Astrocyte (in vitro differentiated cells and primary cell): ENCODE results near the gene DISP3. TPM values are rescaled to one million over a fixed set of nuclear protein-coding genes. Genes with fewer than 3 reads are reported as not detected.
A peak's percentile ranks its signal among the peaks of the same experiment; 100 is the strongest.

Experiments
- DNase-seq: peaks from one replicate; pipeline ENCODE4 v3.0.0-alpha.2; 2010; ENCODE audit warnings: low read depth
- FAIRE-seq: peaks from 2 replicates; lab custom pipeline; 2011; peaks lifted over from hg19 to GRCh38; lab: Jason Lieb, UNC
- H2AFZ ChIP-seq: 2 replicates; pipeline ENCODE4 v1.6.0; 2012; ENCODE audit warnings: low read depth, low read length, inconsistent platforms
- H3K27ac ChIP-seq: 2 replicates; pipeline ENCODE4 v1.5.1; 2011; ENCODE audit warnings: low read depth, low read length, inconsistent platforms
- H3K27me3 ChIP-seq: 2 replicates; pipeline ENCODE4 v1.6.0; 2011; ENCODE audit warnings: low read length, inconsistent platforms; ENCODE audit not compliant: insufficient read depth
- H3K36me3 ChIP-seq: 2 replicates; pipeline ENCODE4 v1.5.1; 2011; ENCODE audit warnings: low read length, inconsistent platforms; ENCODE audit not compliant: insufficient read depth
- H3K4me1 ChIP-seq: 2 replicates; pipeline ENCODE4 v1.5.1; 2011; ENCODE audit warnings: low read length, inconsistent platforms; ENCODE audit not compliant: insufficient read depth
- H3K4me2 ChIP-seq: 2 replicates; pipeline ENCODE4 v1.6.0; 2012; ENCODE audit warnings: low read length, inconsistent platforms
- H3K4me3 ChIP-seq: 2 replicates; pipeline ENCODE4 v1.5.1; 2011; ENCODE audit warnings: low read depth, mild to moderate bottlenecking, low read length, inconsistent platforms; ENCODE audit not compliant: insufficient read depth
- H3K79me2 ChIP-seq: 2 replicates; pipeline ENCODE4 v1.6.0; 2012; ENCODE audit warnings: mild to moderate bottlenecking, low read length, inconsistent platforms; ENCODE audit not compliant: insufficient read depth
- H3K9ac ChIP-seq: 2 replicates; pipeline ENCODE4 v1.6.0; 2012; ENCODE audit warnings: mild to moderate bottlenecking, low read length, inconsistent platforms
- H3K9me3 ChIP-seq: 2 replicates; pipeline ENCODE4 v1.5.1; 2012; ENCODE audit warnings: low read depth, mild to moderate bottlenecking, low read length, inconsistent platforms; ENCODE audit not compliant: insufficient read depth
- H4K20me1 ChIP-seq: 2 replicates; pipeline ENCODE4 v1.6.0; 2012; ENCODE audit warnings: low read length, inconsistent platforms; ENCODE audit not compliant: insufficient read depth
- H3K27ac Mint-ChIP-seq: one replicate; pipeline ENCODE4 v1.8.0; 2021; ENCODE audit warnings: mild to moderate bottlenecking, mixed read lengths; ENCODE audit not compliant: unreplicated experiment
- H3K27me3 Mint-ChIP-seq: one replicate; pipeline ENCODE4 v1.8.0; 2021; ENCODE audit warnings: low read depth, mixed read lengths; ENCODE audit not compliant: unreplicated experiment
- H3K36me3 Mint-ChIP-seq: one replicate; pipeline ENCODE4 v1.8.0; 2021; ENCODE audit warnings: low read depth, mixed read lengths; ENCODE audit not compliant: unreplicated experiment
- H3K4me1 Mint-ChIP-seq: one replicate; pipeline ENCODE4 v1.8.0; 2021; ENCODE audit warnings: low read depth, mixed read lengths; ENCODE audit not compliant: unreplicated experiment
- H3K4me3 Mint-ChIP-seq: one replicate; pipeline ENCODE4 v1.8.0; 2021; ENCODE audit warnings: mild to moderate bottlenecking, moderate library complexity, mixed read lengths; ENCODE audit not compliant: unreplicated experiment
- H3K9me3 Mint-ChIP-seq: one replicate; pipeline ENCODE4 v1.8.0; 2021; ENCODE audit warnings: mild to moderate bottlenecking, mixed read lengths; ENCODE audit not compliant: unreplicated experiment
- CTCF ChIP-seq: IDR thresholded peaks from 2 replicates; pipeline ENCODE4 v1.5.1; 2011; ENCODE audit warnings: low read depth, mild to moderate bottlenecking, inconsistent platforms, low read length, moderate library complexity; ENCODE audit not compliant: insufficient read depth
- EZH2 ChIP-seq: IDR thresholded peaks from 2 replicates; pipeline ENCODE4 v1.6.1; 2012; ENCODE audit warnings: mild to moderate bottlenecking, low read length, inconsistent platforms; ENCODE audit not compliant: insufficient read depth
- total RNA-seq: library from RNA; stranded (reverse); gene quantifications from 2 replicates; pipeline ENCODE4 v1.2.1, GENCODE V29; 2021

DISP3 gene
- total RNA-seq, 1 donor from 2014 or later, result 0.32 TPM

- no peaks in the 10 kb centered on the region for H3K9me3 ChIP-seq
- peaks cover 44% of the 10 kb centered on the region for H3K27me3 ChIP-seq
- no peaks in the 10 kb centered on the region for H3K36me3 ChIP-seq
- H3K4me2 ChIP-seq, result peak overlapping the region; percentile 22
- no peaks in the 10 kb centered on the region for H3K9me3 Mint-ChIP-seq
- FAIRE-seq (no peak), DNase-seq (peak; percentile 47)
- no peak overlapping the region for H3K4me3 Mint-ChIP-seq
- no peaks in the 10 kb centered on the region for H3K36me3 Mint-ChIP-seq
- no peak overlapping the region for H3K27ac Mint-ChIP-seq
- H3K4me3 ChIP-seq, result no peak overlapping the region
- peaks cover 9% of the 10 kb centered on the region for H3K4me1 Mint-ChIP-seq
- peaks cover 9% of the 10 kb centered on the region for H3K4me1 ChIP-seq
- H4K20me1 ChIP-seq, result no peaks in the 10 kb centered on the region
- TF ChIP-seq CTCF, result no peak
- TF ChIP-seq EZH2, result no peak
- peaks cover 32% of the 10 kb centered on the region for H3K27me3 Mint-ChIP-seq
- H3K79me2 ChIP-seq, result no peaks in the 10 kb centered on the region
- no peak overlapping the region for H2AFZ ChIP-seq
- no peak overlapping the region for H3K9ac ChIP-seq
- no peak overlapping the region for H3K27ac ChIP-seq
Measured at GRCh38 chr1:11568687-11569086, 89.7 kb downstream of the DISP3 start.

- TF ChIP-seq CTCF (no peak), EZH2 (no peak)
- H3K27me3 Mint-ChIP-seq, result peaks cover 33% of the 10 kb centered on the region
- H3K4me3 Mint-ChIP-seq, result no peak overlapping the region
Measured at GRCh38 chr1:11569551-11569950, 90.6 kb downstream of the DISP3 start.

GRCh38 chr1:11569954-11570353 lies 91.0 kb downstream of the DISP3 start:
- Histone ChIP-seq H2AFZ (no peak overlapping the region), H3K36me3 (no peaks in the 10 kb centered on the region), H3K27ac (no peak overlapping the region), H3K79me2 (no peaks in the 10 kb centered on the region), H3K4me1 (peaks cover 9% of the 10 kb centered on the region), H3K4me3 (no peak overlapping the region), H3K27me3 (peaks cover 44% of the 10 kb centered on the region), H3K9me3 (no peaks in the 10 kb centered on the region), H3K4me2 (no peak overlapping the region), H4K20me1 (no peaks in the 10 kb centered on the region), H3K9ac (no peak overlapping the region)
- Mint-ChIP-seq H3K4me3 (no peak overlapping the region), H3K36me3 (no peaks in the 10 kb centered on the region), H3K27me3 (peaks cover 33% of the 10 kb centered on the region), H3K4me1 (peaks cover 4% of the 10 kb centered on the region), H3K27ac (no peak overlapping the region), H3K9me3 (no peaks in the 10 kb centered on the region)
- FAIRE-seq, result no peak
- no peak for DNase-seq
- no peak for TF ChIP-seq EZH2
- TF ChIP-seq CTCF, result no peak

More at GRCh38 chr1:11569551-11569950, 90.6 kb downstream of the DISP3 start:
- no peak overlapping the region for H3K4me2 ChIP-seq
- H3K4me1 Mint-ChIP-seq, result peaks cover 4% of the 10 kb centered on the region
- H2AFZ ChIP-seq, result no peak overlapping the region
- no peaks in the 10 kb centered on the region for H3K9me3 Mint-ChIP-seq
- no peak overlapping the region for H3K27ac ChIP-seq
- no peak overlapping the region for H3K27ac Mint-ChIP-seq
- DNase-seq, result no peak
- H3K36me3 ChIP-seq, result no peaks in the 10 kb centered on the region
- H3K4me3 ChIP-seq, result no peak overlapping the region
- FAIRE-seq, result no peak
- H3K9ac ChIP-seq, result no peak overlapping the region
- no peaks in the 10 kb centered on the region for H3K36me3 Mint-ChIP-seq
- no peaks in the 10 kb centered on the region for H3K79me2 ChIP-seq
- H3K9me3 ChIP-seq, result no peaks in the 10 kb centered on the region
- H3K4me1 ChIP-seq, result peaks cover 9% of the 10 kb centered on the region
- H3K27me3 ChIP-seq, result peaks cover 46% of the 10 kb centered on the region
- no peaks in the 10 kb centered on the region for H4K20me1 ChIP-seq
